Loucy (cell line): ENCODE results near the gene TREM2.

ENCODE experiments used
- H2AFZ ChIP-seq: fragments of 200-600 bp; sonication (generic); 2 replicates; pipeline ENCODE4 v1.6.0; 2016; ENCODE audit warnings: antibody characterized with exemption, mild to moderate bottlenecking, low read length, moderate library complexity
- H3F3A ChIP-seq: fragments of 200-600 bp; 2 replicates; pipeline ENCODE4 v1.6.0; 2016; ENCODE audit warnings: antibody characterized with exemption, low read depth, mild to moderate bottlenecking
- H3K27me3 ChIP-seq: fragments of 200-600 bp; sonication (generic); 2 replicates; pipeline ENCODE4 v1.6.1; 2014; ENCODE audit warnings: low read length, mild to moderate bottlenecking; ENCODE audit not compliant: insufficient read depth, poor library complexity, severe bottlenecking
- H3K36me3 ChIP-seq: fragments of 200-600 bp; sonication (generic); 2 replicates; pipeline ENCODE4 v1.6.1; 2016; ENCODE audit warnings: low read length; ENCODE audit not compliant: insufficient read depth
- H3K4me1 ChIP-seq: fragments of 200-600 bp; sonication (generic); 2 replicates; pipeline ENCODE4 v1.5.1; 2014; ENCODE audit warnings: low read length, mild to moderate bottlenecking; ENCODE audit not compliant: insufficient read depth, poor library complexity, severe bottlenecking
- H3K4me2 ChIP-seq: fragments of 200-600 bp; sonication (generic); 2 replicates; pipeline ENCODE4 v1.6.0; 2014; ENCODE audit warnings: antibody characterized with exemption, low read length, low read depth, mild to moderate bottlenecking; ENCODE audit not compliant: poor library complexity, severe bottlenecking
- H3K4me3 ChIP-seq: fragments of 200-600 bp; sonication (generic); 2 replicates; pipeline ENCODE4 v1.5.1; 2014; ENCODE audit warnings: low read length, mild to moderate bottlenecking, mixed read lengths; ENCODE audit not compliant: poor library complexity, severe bottlenecking
- H3K79me2 ChIP-seq: fragments of 200-600 bp; sonication (generic); 2 replicates; pipeline ENCODE4 v1.6.1; 2014; ENCODE audit warnings: low read length; ENCODE audit not compliant: insufficient read depth
- H3K9ac ChIP-seq: fragments of 200-600 bp; sonication (generic); 2 replicates; pipeline ENCODE4 v1.6.0; 2014; ENCODE audit warnings: mild to moderate bottlenecking, low read depth, low read length, moderate library complexity; ENCODE audit not compliant: poor library complexity, severe bottlenecking
- H3K9me2 ChIP-seq: fragments of 200-600 bp; sonication (generic); replicated peaks from 2 replicates; pipeline ENCODE4 v1.6.1; 2016; ENCODE audit warnings: low read depth, low read length, mixed read lengths
- H3K9me3 ChIP-seq: fragments of 200-600 bp; sonication (generic); 2 replicates; pipeline ENCODE4 v1.6.1; 2014; ENCODE audit warnings: mild to moderate bottlenecking, antibody characterized with exemption, low read length, low read depth; ENCODE audit not compliant: insufficient read depth
- H4K20me1 ChIP-seq: fragments of 200-600 bp; sonication (generic); 2 replicates; pipeline ENCODE4 v1.6.0; 2014; ENCODE audit warnings: antibody characterized with exemption, low read length, mild to moderate bottlenecking; ENCODE audit not compliant: insufficient read depth, poor library complexity, severe bottlenecking
- CTCF ChIP-seq: fragments of 200-600 bp; sonication (generic); conservative IDR thresholded peaks from 2 replicates; pipeline ENCODE4 v1.5.1; 2014; ENCODE audit warnings: mild to moderate bottlenecking, antibody characterized with exemption, low read length
- EZH2phosphoT487 ChIP-seq: fragments of 200-600 bp; IDR thresholded peaks from 2 replicates; pipeline ENCODE4 v1.6.1; 2018; ENCODE audit warnings: antibody characterized with exemption, mild to moderate bottlenecking, moderate library complexity, borderline replicate concordance

TREM2 gene

GRCh38 chr6:41200296-41200900, 37.5 kb upstream of the TREM2 start:
- H3K4me2 ChIP-seq: peak overlapping the region; percentile 73
- H3K79me2 ChIP-seq: no peaks in the 10 kb centered on the region
- no peaks in the 10 kb centered on the region for H3K27me3 ChIP-seq
- no peaks in the 10 kb centered on the region for H3K9me3 ChIP-seq
- peak overlapping the region; percentile 20 for H2AFZ ChIP-seq
- no peaks in the 10 kb centered on the region for H3K36me3 ChIP-seq
- no peaks in the 10 kb centered on the region for H3K9me2 ChIP-seq
- H3K4me3 ChIP-seq: peak overlapping the region; percentile 62
- peak overlapping the region; percentile 55 for H3K9ac ChIP-seq
- H3K4me1 ChIP-seq: peaks cover 42% of the 10 kb centered on the region
- TF ChIP-seq CTCF (no peak), EZH2phosphoT487 (no peak)
- H3F3A ChIP-seq: peaks cover 20% of the 10 kb centered on the region
- H4K20me1 ChIP-seq: no peaks in the 10 kb centered on the region

GRCh38 chr6:41199552-41200246, 36.8 kb upstream of the TREM2 start:
- Histone ChIP-seq H3K79me2 (no peaks in the 10 kb centered on the region), H3K9ac (peak overlapping the region; percentile 55), H4K20me1 (no peaks in the 10 kb centered on the region), H3K36me3 (no peaks in the 10 kb centered on the region), H3K4me3 (peak overlapping the region; percentile 62), H3K9me2 (no peaks in the 10 kb centered on the region), H3F3A (peaks cover 20% of the 10 kb centered on the region), H3K4me2 (peak overlapping the region; percentile 73), H2AFZ (peak overlapping the region; percentile 20), H3K27me3 (no peaks in the 10 kb centered on the region), H3K4me1 (peaks cover 42% of the 10 kb centered on the region), H3K9me3 (no peaks in the 10 kb centered on the region)
- no peak for TF ChIP-seq CTCF
- no peak for TF ChIP-seq EZH2phosphoT487

- H3K9me3 ChIP-seq: no peaks in the 10 kb centered on the region
- H3K36me3 ChIP-seq: no peaks in the 10 kb centered on the region
- H3K9ac ChIP-seq: no peak overlapping the region
- H2AFZ ChIP-seq: no peak overlapping the region
- peaks cover 33% of the 10 kb centered on the region for H3K4me1 ChIP-seq
- no peak overlapping the region for H3K4me2 ChIP-seq
- no peak for TF ChIP-seq EZH2phosphoT487
- no peak for TF ChIP-seq CTCF
- no peaks in the 10 kb centered on the region for H3K79me2 ChIP-seq
- H4K20me1 ChIP-seq: no peaks in the 10 kb centered on the region
- no peaks in the 10 kb centered on the region for H3K27me3 ChIP-seq
- H3F3A ChIP-seq: peaks cover 20% of the 10 kb centered on the region
- no peaks in the 10 kb centered on the region for H3K9me2 ChIP-seq
- no peak overlapping the region for H3K4me3 ChIP-seq
Observed at GRCh38 chr6:41197234-41197633, 34.3 kb upstream of the TREM2 start.
